Kidney glomerular epithelial cell (primary cell): ENCODE data around the gene WFDC8.

Experiments used
- DNase-seq: peaks from one replicate; lab custom pipeline; 2025; lab: John Stamatoyannopoulos, UW

WFDC8 gene

GRCh38 chr20:45548410-45548809 lies 30.7 kb downstream of the WFDC8 start:
- DNase-seq: no peak

GRCh38 chr20:45547206-45547770 lies 31.8 kb downstream of the WFDC8 start, which contains the start of gene EPPIN:
Gene EPPIN, minus strand, starts transcription at chr20:45547401. Its CDS starts 44 bp downstream, at chr20:45547357.
- no peak for DNase-seq

- peak; percentile 40 for DNase-seq
Observed at GRCh38 chr20:45545754-45546453, 33.2 kb downstream of the WFDC8 start.

- no peak for DNase-seq
Observed at GRCh38 chr20:45545351-45545750, 33.7 kb downstream of the WFDC8 start.

- DNase-seq: no peak
Observed at GRCh38 chr20:45539382-45539781, 39.7 kb downstream of the WFDC8 start, which contains the start of gene WFDC6. Gene WFDC6, minus strand, starts transcription at chr20:45539482. Its CDS starts 75 bp downstream, at chr20:45539407.

- DNase-seq: no peak
Observed at GRCh38 chr20:45538209-45538799, 40.8 kb downstream of the WFDC8 start.

- DNase-seq: no peak
Observed at GRCh38 chr20:45527294-45527693, 51.8 kb downstream of the WFDC8 start.

- no peak for DNase-seq
Observed at GRCh38 chr20:45523821-45524220, 55.3 kb downstream of the WFDC8 start.

- DNase-seq: peak; percentile 39
Observed at GRCh38 chr20:45518282-45518681, 60.8 kb downstream of the WFDC8 start.

GRCh38 chr20:45515147-45515913 lies 63.8 kb downstream of the WFDC8 start, which contains the start of gene SPINT3:
Gene SPINT3, minus strand, starts transcription at chr20:45515622. Its CDS starts 14 bp downstream, at chr20:45515608.
- no peak for DNase-seq

GRCh38 chr20:45510242-45510862 lies 68.7 kb downstream of the WFDC8 start:
- no peak for DNase-seq

- no peak for DNase-seq
Observed at GRCh38 chr20:45509091-45509490, 70.0 kb downstream of the WFDC8 start.

- no peak for DNase-seq
Observed at GRCh38 chr20:45508068-45508886, 70.8 kb downstream of the WFDC8 start.

- no peak for DNase-seq
Observed at GRCh38 chr20:45507011-45507820, 71.9 kb downstream of the WFDC8 start.

GRCh38 chr20:45506398-45506797 lies 72.7 kb downstream of the WFDC8 start:
- DNase-seq: no peak

GRCh38 chr20:45503403-45503802 lies 75.7 kb downstream of the WFDC8 start:
- no peak for DNase-seq

GRCh38 chr20:45502561-45502960 lies 76.5 kb downstream of the WFDC8 start:
- no peak for DNase-seq
